ENCODE measurements around the gene TNFRSF4. TPM values are rescaled to one million over a fixed set of nuclear protein-coding genes. Genes with fewer than 3 reads are reported as not detected.

Gene TNFRSF4
- total and polyA plus RNA-seq, 9 of the 15 experiments (the other 6 are each of a cell fraction or from before 2014, with no cell fraction given) = 0.07 to 0.44 (median 0.19) TPM; not detected in 5

DNA sequence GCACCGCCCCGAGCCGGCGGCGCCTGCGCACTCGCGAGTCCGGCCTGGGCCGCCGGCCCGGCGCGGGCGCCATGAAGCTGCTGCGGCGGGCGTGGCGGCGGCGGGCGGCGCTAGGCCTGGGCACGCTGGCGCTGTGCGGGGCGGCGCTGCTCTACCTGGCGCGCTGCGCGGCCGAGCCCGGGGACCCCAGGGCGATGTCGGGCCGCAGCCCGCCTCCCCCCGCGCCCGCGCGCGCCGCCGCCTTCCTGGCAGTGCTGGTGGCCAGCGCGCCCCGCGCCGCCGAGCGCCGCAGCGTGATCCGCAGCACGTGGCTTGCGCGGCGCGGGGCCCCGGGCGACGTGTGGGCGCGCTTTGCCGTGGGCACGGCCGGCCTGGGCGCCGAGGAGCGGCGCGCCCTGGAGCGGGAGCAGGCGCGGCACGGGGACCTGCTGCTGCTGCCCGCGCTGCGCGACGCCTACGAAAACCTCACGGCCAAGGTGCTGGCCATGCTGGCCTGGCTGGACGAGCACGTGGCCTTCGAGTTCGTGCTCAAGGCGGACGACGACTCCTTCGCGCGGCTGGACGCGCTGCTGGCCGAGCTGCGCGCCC lies 18.3 kb upstream of the TNFRSF4 start, which contains the start of gene B3GALT6 (continued):
- TF ChIP-seq ZNF124 (CRISPR knock-in tag; IDR thresholded peaks at IDR 0.05) = no peak
- no peak for TF ChIP-seq SMAD2 (IDR thresholded peaks at IDR 0.05; ENCODE audit: low read depth, low read length)
- 0 out of 2 replicates have a peak, but pooled peaks have one; percentile 28 for TF ChIP-seq ZNF507 (tag; conservative IDR thresholded peaks at IDR 0.05)
- peak; percentile 70; the same call in 1 of the 2 replicates for TF ChIP-seq E2F4 (CRISPR knock-in tag; IDR thresholded peaks at IDR 0.05; ENCODE audit: low read depth)
- no peak for TF ChIP-seq KDM4B (IDR thresholded peaks at IDR 0.05; ENCODE audit: borderline replicate concordance in 2 of 2, low read depth in 1 of 2)
- TF ChIP-seq POLR2A (conservative IDR thresholded peaks at IDR 0.05) = no peak
- TF ChIP-seq KHSRP (IDR thresholded peaks at IDR 0.05) = no peak
- no peak for TF ChIP-seq CBX1 (IDR thresholded peaks at IDR 0.05; ENCODE audit: low read depth)
- no peak for TF ChIP-seq TOE1 (IDR thresholded peaks at IDR 0.05; ENCODE audit: borderline replicate concordance)
- TF ChIP-seq TOE1 (CRISPR knock-in tag; IDR thresholded peaks at IDR 0.05; ENCODE audit: borderline replicate concordance, low read depth) = no peak; the same call in 1 of the 2 replicates
- TF ChIP-seq BDP1 (IDR thresholded peaks at IDR 0.05; ENCODE audit: insufficient read depth, insufficient read length) = no peak
- TF ChIP-seq, protein P1, sequence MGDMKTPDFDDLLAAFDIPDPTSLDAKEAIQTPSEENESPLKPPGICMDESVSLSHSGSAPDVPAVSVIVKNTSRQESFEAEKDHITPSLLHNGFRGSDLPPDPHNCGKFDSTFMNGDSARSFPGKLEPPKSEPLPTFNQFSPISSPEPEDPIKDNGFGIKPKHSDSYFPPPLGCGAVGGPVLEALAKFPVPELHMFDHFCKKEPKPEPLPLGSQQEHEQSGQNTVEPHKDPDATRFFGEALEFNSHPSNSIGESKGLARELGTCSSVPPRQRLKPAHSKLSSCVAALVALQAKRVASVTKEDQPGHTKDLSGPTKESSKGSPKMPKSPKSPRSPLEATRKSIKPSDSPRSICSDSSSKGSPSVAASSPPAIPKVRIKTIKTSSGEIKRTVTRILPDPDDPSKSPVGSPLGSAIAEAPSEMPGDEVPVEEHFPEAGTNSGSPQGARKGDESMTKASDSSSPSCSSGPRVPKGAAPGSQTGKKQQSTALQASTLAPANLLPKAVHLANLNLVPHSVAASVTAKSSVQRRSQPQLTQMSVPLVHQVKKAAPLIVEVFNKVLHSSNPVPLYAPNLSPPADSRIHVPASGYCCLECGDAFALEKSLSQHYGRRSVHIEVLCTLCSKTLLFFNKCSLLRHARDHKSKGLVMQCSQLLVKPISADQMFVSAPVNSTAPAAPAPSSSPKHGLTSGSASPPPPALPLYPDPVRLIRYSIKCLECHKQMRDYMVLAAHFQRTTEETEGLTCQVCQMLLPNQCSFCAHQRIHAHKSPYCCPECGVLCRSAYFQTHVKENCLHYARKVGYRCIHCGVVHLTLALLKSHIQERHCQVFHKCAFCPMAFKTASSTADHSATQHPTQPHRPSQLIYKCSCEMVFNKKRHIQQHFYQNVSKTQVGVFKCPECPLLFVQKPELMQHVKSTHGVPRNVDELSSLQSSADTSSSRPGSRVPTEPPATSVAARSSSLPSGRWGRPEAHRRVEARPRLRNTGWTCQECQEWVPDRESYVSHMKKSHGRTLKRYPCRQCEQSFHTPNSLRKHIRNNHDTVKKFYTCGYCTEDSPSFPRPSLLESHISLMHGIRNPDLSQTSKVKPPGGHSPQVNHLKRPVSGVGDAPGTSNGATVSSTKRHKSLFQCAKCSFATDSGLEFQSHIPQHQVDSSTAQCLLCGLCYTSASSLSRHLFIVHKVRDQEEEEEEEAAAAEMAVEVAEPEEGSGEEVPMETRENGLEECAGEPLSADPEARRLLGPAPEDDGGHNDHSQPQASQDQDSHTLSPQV (IDR thresholded peaks at IDR 0.05) = peak; percentile 98
- TF ChIP-seq FOXK2 (conservative IDR thresholded peaks at IDR 0.05 in 1 of 2, IDR thresholded peaks at IDR 0.05 in 1 of 2; ENCODE audit: low read depth in 2 of 2) = no peak
- no peak for TF ChIP-seq ZNF384 (IDR thresholded peaks at IDR 0.05; ENCODE audit: low read depth, low read length)
- no peak for TF ChIP-seq ZNF347 (CRISPR knock-in tag; IDR thresholded peaks at IDR 0.05; ENCODE audit: low read depth)
- TF ChIP-seq HDAC2 (IDR thresholded peaks at IDR 0.05) = no peak
- TF ChIP-seq NFIC (IDR thresholded peaks at IDR 0.05) = no peak
- no peak for TF ChIP-seq ZNF23 (CRISPR knock-in tag; IDR thresholded peaks at IDR 0.05)
- no peak for TF ChIP-seq PPARD (CRISPR knock-in tag; IDR thresholded peaks at IDR 0.05)
- 0 out of 2 replicates have a peak, but pooled peaks have one; percentile 21 for TF ChIP-seq USF2 (CRISPR knock-in tag; IDR thresholded peaks at IDR 0.05)
- TF ChIP-seq, protein P2, sequence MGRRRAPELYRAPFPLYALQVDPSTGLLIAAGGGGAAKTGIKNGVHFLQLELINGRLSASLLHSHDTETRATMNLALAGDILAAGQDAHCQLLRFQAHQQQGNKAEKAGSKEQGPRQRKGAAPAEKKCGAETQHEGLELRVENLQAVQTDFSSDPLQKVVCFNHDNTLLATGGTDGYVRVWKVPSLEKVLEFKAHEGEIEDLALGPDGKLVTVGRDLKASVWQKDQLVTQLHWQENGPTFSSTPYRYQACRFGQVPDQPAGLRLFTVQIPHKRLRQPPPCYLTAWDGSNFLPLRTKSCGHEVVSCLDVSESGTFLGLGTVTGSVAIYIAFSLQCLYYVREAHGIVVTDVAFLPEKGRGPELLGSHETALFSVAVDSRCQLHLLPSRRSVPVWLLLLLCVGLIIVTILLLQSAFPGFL (CRISPR knock-in tag; IDR thresholded peaks at IDR 0.05) = no peak
- TF ChIP-seq, protein P3, sequence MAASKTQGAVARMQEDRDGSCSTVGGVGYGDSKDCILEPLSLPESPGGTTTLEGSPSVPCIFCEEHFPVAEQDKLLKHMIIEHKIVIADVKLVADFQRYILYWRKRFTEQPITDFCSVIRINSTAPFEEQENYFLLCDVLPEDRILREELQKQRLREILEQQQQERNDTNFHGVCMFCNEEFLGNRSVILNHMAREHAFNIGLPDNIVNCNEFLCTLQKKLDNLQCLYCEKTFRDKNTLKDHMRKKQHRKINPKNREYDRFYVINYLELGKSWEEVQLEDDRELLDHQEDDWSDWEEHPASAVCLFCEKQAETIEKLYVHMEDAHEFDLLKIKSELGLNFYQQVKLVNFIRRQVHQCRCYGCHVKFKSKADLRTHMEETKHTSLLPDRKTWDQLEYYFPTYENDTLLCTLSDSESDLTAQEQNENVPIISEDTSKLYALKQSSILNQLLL (CRISPR knock-in tag; IDR thresholded peaks at IDR 0.05; ENCODE audit: borderline replicate concordance) = no peak

All from K562 (cell line).